HFFc6 (cell line): ENCODE data around the gene PAPSS2. TPM values are rescaled to one million over a fixed set of nuclear protein-coding genes. Genes with fewer than 3 reads are reported as not detected.
A peak's percentile ranks its signal among the peaks of the same experiment; 100 is the strongest.

Experiments
- DNase-seq: peaks from one replicate; pipeline ENCODE4 v3.0.0-alpha.2; 2018
- H3K27ac Mint-ChIP-seq: 2 replicates; pipeline ENCODE4 v1.8.0; 2020; ENCODE audit warnings: mild to moderate bottlenecking, mixed read lengths
- H3K27me3 Mint-ChIP-seq: 2 replicates; pipeline ENCODE4 v1.8.0; 2021; ENCODE audit warnings: mild to moderate bottlenecking, moderate library complexity, mixed read lengths; ENCODE audit not compliant: insufficient read depth
- H3K36me3 Mint-ChIP-seq: 2 replicates; pipeline ENCODE4 v1.8.0; 2021; ENCODE audit warnings: low read depth, mixed read lengths
- H3K4me1 Mint-ChIP-seq: 2 replicates; pipeline ENCODE4 v1.8.0; 2020; ENCODE audit warnings: low read depth, mixed read lengths
- H3K4me3 Mint-ChIP-seq: 2 replicates; pipeline ENCODE4 v1.8.0; 2020; ENCODE audit warnings: mild to moderate bottlenecking, moderate library complexity, mixed read lengths
- H3K9me3 Mint-ChIP-seq: 2 replicates; pipeline ENCODE4 v1.8.0; 2020; ENCODE audit warnings: mild to moderate bottlenecking, mixed read lengths
- CTCF ChIP-seq: fragments of 200-600 bp; sonication (generic); IDR thresholded peaks from 2 replicates; pipeline ENCODE4 v1.5.0; 2021; ENCODE audit warnings: antibody characterized with exemption, mild to moderate bottlenecking
- total RNA-seq, 6 experiments: library from RNA; stranded (reverse); fragmentation: NEBNext Ultra II Directional; extraction: Animal tissue kit (Norgen Biotek cat#: 25700); gene quantifications; 2 replicates in 1 of 6; 3 replicates in 5 of 6; pipeline ENCODE4 v1.2.3, GENCODE V29; 2021

The PAPSS2 gene
- total RNA-seq, 6 experiments from 2014 or later = 388 to 630 (median 429) TPM

GRCh38 chr10:87771871-87772500, 112.3 kb downstream of the PAPSS2 start:
- H3K27me3 Mint-ChIP-seq = no peaks in the 10 kb centered on the region
- DNase-seq = peak; percentile 29
- H3K4me1 Mint-ChIP-seq = peaks cover 53% of the 10 kb centered on the region
- peak; percentile 79 for TF ChIP-seq CTCF
- H3K9me3 Mint-ChIP-seq = no peaks in the 10 kb centered on the region
- H3K4me3 Mint-ChIP-seq = no peak overlapping the region
- H3K36me3 Mint-ChIP-seq = peaks cover 16% of the 10 kb centered on the region
- H3K27ac Mint-ChIP-seq = no peak overlapping the region

- Mint-ChIP-seq H3K27me3 (no peaks in the 10 kb centered on the region), H3K4me3 (peak overlapping the region; percentile 78), H3K36me3 (peaks cover 5% of the 10 kb centered on the region; the same call in 1 of the 2 replicates), H3K9me3 (no peaks in the 10 kb centered on the region), H3K27ac (peak overlapping the region; percentile 86), H3K4me1 (peaks cover 28% of the 10 kb centered on the region)
- TF ChIP-seq CTCF = no peak
- peak; percentile 36 for DNase-seq
Observed at GRCh38 chr10:87775766-87776165, 116.1 kb downstream of the PAPSS2 start.

- no peaks in the 10 kb centered on the region for H3K9me3 Mint-ChIP-seq
- no peaks in the 10 kb centered on the region for H3K27me3 Mint-ChIP-seq
- H3K4me3 Mint-ChIP-seq = peak overlapping the region; percentile 78
- H3K36me3 Mint-ChIP-seq = peaks cover 5% of the 10 kb centered on the region; the same call in 1 of the 2 replicates
- TF ChIP-seq CTCF = no peak
- H3K4me1 Mint-ChIP-seq = peaks cover 28% of the 10 kb centered on the region
- H3K27ac Mint-ChIP-seq = peak overlapping the region; percentile 86
- no peak for DNase-seq
Observed at GRCh38 chr10:87776328-87776727, 116.7 kb downstream of the PAPSS2 start.

- no peak overlapping the region for H3K27ac Mint-ChIP-seq
- no peak for TF ChIP-seq CTCF
- no peak for DNase-seq
- peaks cover 16% of the 10 kb centered on the region for H3K36me3 Mint-ChIP-seq
- no peaks in the 10 kb centered on the region for H3K27me3 Mint-ChIP-seq
- no peaks in the 10 kb centered on the region for H3K9me3 Mint-ChIP-seq
- H3K4me3 Mint-ChIP-seq = no peak overlapping the region
- peaks cover 7% of the 10 kb centered on the region for H3K4me1 Mint-ChIP-seq
Observed at GRCh38 chr10:87781545-87781944, 121.9 kb downstream of the PAPSS2 start.

GRCh38 chr10:87782721-87783120, 123.0 kb downstream of the PAPSS2 start:
- no peak overlapping the region for H3K27ac Mint-ChIP-seq
- no peaks in the 10 kb centered on the region for H3K4me1 Mint-ChIP-seq
- DNase-seq = no peak
- no peak overlapping the region for H3K4me3 Mint-ChIP-seq
- no peaks in the 10 kb centered on the region for H3K27me3 Mint-ChIP-seq
- H3K9me3 Mint-ChIP-seq = no peaks in the 10 kb centered on the region
- H3K36me3 Mint-ChIP-seq = peaks cover 16% of the 10 kb centered on the region
- TF ChIP-seq CTCF = no peak
